SK-N-SH (cell line): ENCODE results near the gene NPC2.
A peak's percentile ranks its signal among the peaks of the same experiment; 100 is the strongest.

ENCODE experiments used
- EP300 ChIP-seq, 2 experiments: IDR thresholded peaks; 2 replicates each; pipeline versions ENCODE4 v1.4.0 to v1.6.1; 2012; ENCODE audit warnings: borderline replicate concordance in 1 of 2, low read depth in 1 of 2, low read length in 1 of 2
- EZH2phosphoT487 ChIP-seq: fragments of 200-600 bp; sonication (generic); IDR thresholded peaks from 2 replicates; pipeline ENCODE4 v1.6.1; 2017; ENCODE audit warnings: low read depth, mixed run types, mild to moderate bottlenecking, antibody characterized with exemption, moderate library complexity, borderline replicate concordance
- POLR2AphosphoS5 ChIP-seq: IDR thresholded peaks from 2 replicates; pipeline ENCODE4 v1.6.1; 2012; ENCODE audit warnings: low read depth, low read length
- USF2 ChIP-seq: fragments of 150-350 bp; IDR thresholded peaks from 2 replicates; pipeline ENCODE4 v1.6.1; 2017; ENCODE audit warnings: antibody characterized with exemption, low read length, low read depth, borderline replicate concordance
- ZBTB33 ChIP-seq: IDR thresholded peaks from 2 replicates; pipeline ENCODE4 v1.4.0; 2012; ENCODE audit warnings: low read depth, borderline replicate concordance

- TF ChIP-seq POLR2AphosphoS5 (peak; percentile 13; the same call in 1 of the 2 replicates), EP300 (IDR thresholded peaks at IDR 0.05; ENCODE audit: borderline replicate concordance in 1 of 2, low read depth in 1 of 2, low read length in 1 of 2) (no peak), EZH2phosphoT487 (no peak), USF2 (no peak), ZBTB33 (no peak)
These were observed at the start of gene NPC2 for GRCh38 chr14:74492776-74493342.
